ENCODE measurements around the gene AHDC1. TPM values are rescaled to one million over a fixed set of nuclear protein-coding genes. Genes with fewer than 3 reads are reported as not detected.
A peak's percentile ranks its signal among the peaks of the same experiment; 100 is the strongest.

Gene AHDC1
- total RNA-seq, 1 donor from 2014 or later: 50.1 TPM

GRCh38 chr1:27609618-27610240 is 5.8 kb upstream of the AHDC1 start:
- H3K4me1 Mint-ChIP-seq: peaks cover 17% of the 10 kb centered on the region
- TF ChIP-seq CTCF (conservative IDR thresholded peaks at IDR 0.05): no peak
- H3K27me3 Mint-ChIP-seq (ENCODE audit: low read depth): no peaks in the 10 kb centered on the region
- H3K27ac Mint-ChIP-seq (ENCODE audit: unreplicated experiment): no peak overlapping the region
- H3K36me3 Mint-ChIP-seq (ENCODE audit: low read depth): no peaks in the 10 kb centered on the region
- DNase-seq (ENCODE audit: low read depth, low spot score): no peak
- H3K9me3 Mint-ChIP-seq: no peaks in the 10 kb centered on the region
- no peak overlapping the region for H3K4me3 Mint-ChIP-seq

- DNase-seq (ENCODE audit: low read depth, low spot score): no peak
- Mint-ChIP-seq H3K4me3 (no peak overlapping the region), H3K27ac (ENCODE audit: unreplicated experiment) (no peak overlapping the region), H3K36me3 (ENCODE audit: low read depth) (no peaks in the 10 kb centered on the region), H3K9me3 (no peaks in the 10 kb centered on the region), H3K27me3 (ENCODE audit: low read depth) (no peaks in the 10 kb centered on the region), H3K4me1 (peaks cover 12% of the 10 kb centered on the region)
- TF ChIP-seq CTCF (conservative IDR thresholded peaks at IDR 0.05): no peak
Observed at GRCh38 chr1:27609210-27609555, 5.2 kb upstream of the AHDC1 start.

GRCh38 chr1:27607239-27607804 is 3.4 kb upstream of the AHDC1 start:
- peak overlapping the region; percentile 96 for H3K27ac Mint-ChIP-seq (ENCODE audit: unreplicated experiment)
- no peaks in the 10 kb centered on the region for H3K36me3 Mint-ChIP-seq (ENCODE audit: low read depth)
- DNase-seq (ENCODE audit: low read depth, low spot score): peak; percentile 75

GRCh38 chr1:27606708-27607238 is 2.8 kb upstream of the AHDC1 start:
- Mint-ChIP-seq H3K27me3 (ENCODE audit: low read depth) (peaks cover 2% of the 10 kb centered on the region), H3K4me1 (peaks cover 4% of the 10 kb centered on the region), H3K27ac (ENCODE audit: unreplicated experiment) (peak overlapping the region; percentile 96), H3K4me3 (peak overlapping the region; percentile 93), H3K9me3 (no peaks in the 10 kb centered on the region), H3K36me3 (ENCODE audit: low read depth) (no peaks in the 10 kb centered on the region)
- no peak for DNase-seq (ENCODE audit: low read depth, low spot score)
- TF ChIP-seq CTCF (conservative IDR thresholded peaks at IDR 0.05): no peak

More at GRCh38 chr1:27607239-27607804, 3.4 kb upstream of the AHDC1 start:
- Mint-ChIP-seq H3K4me3 (peak overlapping the region; percentile 93), H3K4me1 (peaks cover 6% of the 10 kb centered on the region), H3K27me3 (ENCODE audit: low read depth) (peaks cover 2% of the 10 kb centered on the region), H3K9me3 (no peaks in the 10 kb centered on the region)
- no peak for TF ChIP-seq CTCF (conservative IDR thresholded peaks at IDR 0.05)

- Mint-ChIP-seq H3K36me3 (ENCODE audit: low read depth) (no peaks in the 10 kb centered on the region), H3K4me1 (peaks cover 11% of the 10 kb centered on the region), H3K4me3 (peak overlapping the region; percentile 93), H3K27me3 (ENCODE audit: low read depth) (peaks cover 2% of the 10 kb centered on the region), H3K27ac (ENCODE audit: unreplicated experiment) (peak overlapping the region; percentile 96), H3K9me3 (no peaks in the 10 kb centered on the region)
- peak; percentile 62 for DNase-seq (ENCODE audit: low read depth, low spot score)
- peak; percentile 95 for TF ChIP-seq CTCF (conservative IDR thresholded peaks at IDR 0.05)
Observed at GRCh38 chr1:27605796-27606707, 2.1 kb upstream of the AHDC1 start.

Measured in neural crest cell (in vitro differentiated cells).